ENCODE results near the gene NEDD8.
"Not testable (repeated sequence)": the region's sequence is repeated elsewhere in the genome, so short reads cannot be mapped to it uniquely, and the experiment has no call there.

Gene NEDD8

GRCh38 chr14:24219521-24219920, 12.6 kb downstream of the NEDD8 start (continued):
- TF ChIP-seq PATZ1 (CRISPR knock-in tag; IDR thresholded peaks at IDR 0.05; ENCODE audit: borderline replicate concordance) = no peak
- TF ChIP-seq ISL1 (CRISPR knock-in tag; IDR thresholded peaks at IDR 0.05) = no peak
- TF ChIP-seq ZC3H10 (CRISPR knock-in tag; IDR thresholded peaks at IDR 0.05) = no peak
- TF ChIP-seq GLIS3 (CRISPR knock-in tag; IDR thresholded peaks at IDR 0.05) = no peak

GRCh38 chr14:24219080-24219479, 13.1 kb downstream of the NEDD8 start:
- TF ChIP-seq OSR1 (CRISPR knock-in tag; IDR thresholded peaks at IDR 0.05) (no peak), TCF4 (CRISPR knock-in tag; IDR thresholded peaks at IDR 0.05; ENCODE audit: borderline replicate concordance) (no peak)
- ATAC-seq = no peak

GRCh38 chr14:24216876-24217275, 15.3 kb downstream of the NEDD8 start:
- not testable (repeated sequence) for ATAC-seq

GRCh38 chr14:24216345-24216699, 15.8 kb downstream of the NEDD8 start:
- no peak for TF ChIP-seq ZFP3 (CRISPR knock-in tag; IDR thresholded peaks at IDR 0.05)
- no peak for TF ChIP-seq POU6F1 (CRISPR knock-in tag; IDR thresholded peaks at IDR 0.05; ENCODE audit: borderline replicate concordance, low read depth)
- TF ChIP-seq OSR1 (CRISPR knock-in tag; IDR thresholded peaks at IDR 0.05) = no peak
- TF ChIP-seq CREB5 (CRISPR knock-in tag; IDR thresholded peaks at IDR 0.05; ENCODE audit: low read depth) = no peak
- no peak for TF ChIP-seq PATZ1 (CRISPR knock-in tag; IDR thresholded peaks at IDR 0.05; ENCODE audit: borderline replicate concordance)
- no peak for TF ChIP-seq TSHZ2 (CRISPR knock-in tag; IDR thresholded peaks at IDR 0.05)
- TF ChIP-seq PPARA (CRISPR knock-in tag; IDR thresholded peaks at IDR 0.05; ENCODE audit: borderline replicate concordance) = no peak
- no peak for TF ChIP-seq RARB (CRISPR knock-in tag; IDR thresholded peaks at IDR 0.05)
- no peak for TF ChIP-seq CSRNP3 (CRISPR knock-in tag; IDR thresholded peaks at IDR 0.05)
- no peak for TF ChIP-seq GLIS3 (CRISPR knock-in tag; IDR thresholded peaks at IDR 0.05)
- no peak for TF ChIP-seq SNAI2 (CRISPR knock-in tag; IDR thresholded peaks at IDR 0.05)
- TF ChIP-seq CSDC2 (CRISPR knock-in tag; IDR thresholded peaks at IDR 0.05) = no peak
- TF ChIP-seq ZC3H10 (CRISPR knock-in tag; IDR thresholded peaks at IDR 0.05) = no peak
- no peak for TF ChIP-seq ZFP30 (CRISPR knock-in tag; IDR thresholded peaks at IDR 0.05)
- TF ChIP-seq ZNF8 (CRISPR knock-in tag; IDR thresholded peaks at IDR 0.05) = no peak
- no peak for TF ChIP-seq TCF4 (CRISPR knock-in tag; IDR thresholded peaks at IDR 0.05; ENCODE audit: borderline replicate concordance)
- no peak for ATAC-seq
